HFF-Myc (cell line): Measurements from ENCODE around the gene EPB41.

Experiments used
- DNase-seq: peaks from one replicate; pipeline ENCODE4 v3.0.0-alpha.2; 2011; ENCODE audit warnings: low read depth; ENCODE audit errors: extremely low read depth
- H3K4me3 ChIP-seq: replicated peaks from 2 replicates; pipeline ENCODE4 v1.5.1; 2011; ENCODE audit warnings: low read depth, mild to moderate bottlenecking, control low read depth, low read length
- CTCF ChIP-seq: IDR thresholded peaks from 2 replicates; pipeline ENCODE4 v1.5.1; 2012; ENCODE audit warnings: mild to moderate bottlenecking, low read depth, low read length, control low read depth; ENCODE audit errors: missing control alignments

The EPB41 gene

DNA sequence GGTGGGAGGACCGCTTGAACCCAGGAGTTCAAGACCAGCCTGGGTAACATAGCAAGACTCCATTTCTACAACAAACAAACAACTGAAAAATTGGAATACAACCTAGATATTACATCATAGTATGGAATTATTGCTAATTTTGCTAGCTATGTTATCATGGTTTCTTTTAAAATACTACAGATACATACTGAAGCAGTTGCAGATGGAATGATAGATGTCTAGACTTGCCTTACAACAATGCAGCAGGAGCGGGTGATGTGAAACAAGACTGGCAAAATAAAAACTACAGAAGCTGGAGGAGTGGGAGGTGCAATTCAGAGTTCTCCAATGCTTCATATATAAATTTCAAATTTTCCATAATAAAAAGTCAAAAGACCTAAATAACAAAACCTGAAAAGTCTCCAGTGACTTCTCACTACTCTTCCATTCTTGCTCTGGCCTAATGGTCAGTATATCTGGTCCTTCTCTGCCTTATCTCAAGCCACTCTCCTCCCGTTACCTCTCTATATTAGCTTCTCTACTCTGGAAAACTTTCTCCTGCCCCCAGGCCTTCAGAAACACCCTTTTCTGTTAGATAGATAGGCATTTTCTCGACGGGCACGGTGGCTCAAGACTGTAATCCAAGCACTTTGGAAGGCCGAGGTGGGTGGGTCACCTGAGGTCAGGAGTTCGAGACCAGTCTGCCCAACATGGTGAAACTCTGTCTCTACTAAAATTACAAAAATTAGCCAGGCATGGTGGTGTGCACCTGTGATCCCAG lies 237.9 kb downstream of the EPB41 start:
- no peak for DNase-seq
- H3K4me3 ChIP-seq = no peak overlapping the region
- no peak for TF ChIP-seq CTCF

GRCh38 chr1:29156543-29157268 lies 242.3 kb downstream of the EPB41 start:
- TF ChIP-seq CTCF = no peak
- H3K4me3 ChIP-seq = no peak overlapping the region
- no peak for DNase-seq

DNA sequence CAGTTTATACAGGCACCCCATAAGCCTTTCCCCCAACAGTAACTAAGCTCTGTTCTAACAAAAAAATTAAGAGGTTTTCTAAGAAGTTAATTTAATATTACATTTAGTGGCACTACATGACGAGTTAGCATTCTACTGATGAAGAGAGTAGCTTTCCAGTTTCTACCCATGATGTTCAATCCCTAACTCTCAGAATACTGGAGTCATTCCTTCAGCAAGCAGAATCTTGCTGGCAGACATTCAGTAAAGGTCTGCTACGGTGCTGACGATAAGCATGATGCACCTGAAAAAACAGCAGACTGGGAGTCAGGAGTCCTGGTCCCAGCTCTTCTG lies 242.9 kb downstream of the EPB41 start:
- H3K4me3 ChIP-seq = no peak overlapping the region
- DNase-seq = no peak
- no peak for TF ChIP-seq CTCF

- H3K4me3 ChIP-seq = no peak overlapping the region
- no peak for DNase-seq
- TF ChIP-seq CTCF = no peak
Observed at GRCh38 chr1:29159773-29160172, 245.4 kb downstream of the EPB41 start.

- DNase-seq = no peak
- H3K4me3 ChIP-seq = no peak overlapping the region
- no peak for TF ChIP-seq CTCF
Observed at GRCh38 chr1:29162025-29162424, 247.7 kb downstream of the EPB41 start.

DNA sequence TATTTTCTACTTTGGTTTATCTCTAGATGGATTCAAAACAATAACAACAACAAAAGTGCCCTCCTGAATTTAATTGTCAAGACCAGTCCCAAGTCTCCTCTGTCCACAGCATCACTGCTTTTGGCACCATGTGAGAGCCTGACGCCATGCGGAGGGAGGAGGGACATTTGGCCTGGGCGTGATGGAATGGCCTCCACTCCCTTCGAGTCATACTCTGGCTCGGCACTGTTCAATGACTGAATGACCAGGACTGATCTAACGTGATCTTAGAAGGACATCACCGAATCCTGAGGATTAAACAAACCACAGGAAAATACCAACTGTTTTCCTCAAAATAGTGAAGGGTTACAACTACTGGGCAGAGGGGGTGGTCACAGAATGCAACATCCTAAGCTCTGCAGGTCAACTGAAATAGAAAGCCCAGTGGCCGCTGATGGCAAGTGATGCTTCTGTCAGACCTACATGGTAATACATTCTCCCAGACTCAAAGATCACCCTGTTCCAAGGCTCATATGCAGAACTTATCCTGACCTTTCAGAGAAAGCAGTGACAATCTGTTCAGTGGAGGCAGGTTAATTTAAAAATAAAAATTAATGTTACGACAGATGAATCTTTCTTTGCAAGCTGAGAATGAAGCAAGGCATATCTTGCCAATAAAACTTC lies 248.2 kb downstream of the EPB41 start:
- no peak for DNase-seq
- no peak for TF ChIP-seq CTCF

More for the DNA sequence above, 248.2 kb downstream of the EPB41 start:
- no peak overlapping the region for H3K4me3 ChIP-seq
